ENCODE results near the gene KHDRBS2. TPM values are rescaled to one million over a fixed set of nuclear protein-coding genes. Genes with fewer than 3 reads are reported as not detected.

The KHDRBS2 gene
- total RNA-seq, 3 donors from 2014 or later = 0.16 TPM; not detected in 2

DNA sequence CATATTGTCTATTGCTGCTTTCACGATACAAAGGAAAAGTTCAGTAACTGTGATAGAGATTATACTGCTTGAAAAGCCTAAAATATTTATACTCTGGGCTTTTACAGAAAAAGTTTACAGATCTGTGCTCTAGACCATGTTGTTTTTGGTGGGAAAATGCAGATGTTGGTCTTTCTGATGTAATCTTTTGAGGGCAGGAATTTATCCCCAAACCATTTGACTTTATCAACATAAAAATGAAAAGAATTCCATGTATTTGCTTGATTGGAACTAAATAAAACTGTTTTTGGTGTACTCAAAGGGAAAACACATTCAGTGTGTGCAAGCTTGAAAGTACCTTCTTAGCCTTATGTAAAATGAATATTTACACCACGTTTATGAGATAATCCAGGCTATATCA lies 603.5 kb downstream of the KHDRBS2 start:
- Histone ChIP-seq H3K27ac (no peak overlapping the region), H3K4me1 (no peaks in the 10 kb centered on the region), H3K4me3 (no peak overlapping the region), H3K27me3 (no peaks in the 10 kb centered on the region), H3K36me3 (no peaks in the 10 kb centered on the region), H3K9me3 (no peaks in the 10 kb centered on the region)
- no peak for DNase-seq (ENCODE audit: low spot score in 2 of 2)
- intact Hi-C loops (cut with DNase I; ENCODE audit: low total_unique reads) = no loop called here
- TF ChIP-seq, protein P1, sequence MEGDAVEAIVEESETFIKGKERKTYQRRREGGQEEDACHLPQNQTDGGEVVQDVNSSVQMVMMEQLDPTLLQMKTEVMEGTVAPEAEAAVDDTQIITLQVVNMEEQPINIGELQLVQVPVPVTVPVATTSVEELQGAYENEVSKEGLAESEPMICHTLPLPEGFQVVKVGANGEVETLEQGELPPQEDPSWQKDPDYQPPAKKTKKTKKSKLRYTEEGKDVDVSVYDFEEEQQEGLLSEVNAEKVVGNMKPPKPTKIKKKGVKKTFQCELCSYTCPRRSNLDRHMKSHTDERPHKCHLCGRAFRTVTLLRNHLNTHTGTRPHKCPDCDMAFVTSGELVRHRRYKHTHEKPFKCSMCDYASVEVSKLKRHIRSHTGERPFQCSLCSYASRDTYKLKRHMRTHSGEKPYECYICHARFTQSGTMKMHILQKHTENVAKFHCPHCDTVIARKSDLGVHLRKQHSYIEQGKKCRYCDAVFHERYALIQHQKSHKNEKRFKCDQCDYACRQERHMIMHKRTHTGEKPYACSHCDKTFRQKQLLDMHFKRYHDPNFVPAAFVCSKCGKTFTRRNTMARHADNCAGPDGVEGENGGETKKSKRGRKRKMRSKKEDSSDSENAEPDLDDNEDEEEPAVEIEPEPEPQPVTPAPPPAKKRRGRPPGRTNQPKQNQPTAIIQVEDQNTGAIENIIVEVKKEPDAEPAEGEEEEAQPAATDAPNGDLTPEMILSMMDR (IDR thresholded peaks at IDR 0.05) = no peak
- TF ChIP-seq POLR2A (IDR thresholded peaks at IDR 0.05) = no peak
- TF ChIP-seq POLR2AphosphoS5 (IDR thresholded peaks at IDR 0.05) = no peak

DNA sequence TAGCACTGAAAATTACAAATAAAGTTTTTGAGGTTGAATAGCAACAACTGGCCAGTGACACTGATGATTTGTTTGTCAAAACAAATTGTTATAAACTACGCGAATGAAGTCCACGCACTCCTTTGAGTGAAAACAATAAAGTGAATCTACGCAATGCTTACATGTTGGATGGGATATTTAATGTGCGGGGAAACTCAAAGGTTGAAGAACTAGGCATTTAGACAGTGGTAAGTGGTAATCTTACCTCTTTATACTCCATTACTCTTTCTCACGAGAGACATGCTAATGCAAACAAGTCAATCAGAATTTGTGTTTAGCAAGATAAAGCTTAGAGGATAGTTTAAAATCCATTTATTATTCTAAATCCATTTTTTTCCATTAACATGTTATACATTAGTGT lies 606.4 kb downstream of the KHDRBS2 start:
- H3K36me3 ChIP-seq = no peaks in the 10 kb centered on the region
- no peak overlapping the region for H3K27ac ChIP-seq
- TF ChIP-seq, protein P1 (IDR thresholded peaks at IDR 0.05) = no peak
- no peak for TF ChIP-seq POLR2AphosphoS5 (IDR thresholded peaks at IDR 0.05)
- no peak for TF ChIP-seq POLR2A (IDR thresholded peaks at IDR 0.05)
- H3K4me1 ChIP-seq = no peaks in the 10 kb centered on the region
- intact Hi-C loops (cut with DNase I; ENCODE audit: low total_unique reads) = no loop called here
- no peaks in the 10 kb centered on the region for H3K27me3 ChIP-seq
- H3K9me3 ChIP-seq = no peaks in the 10 kb centered on the region
- no peak for DNase-seq (ENCODE audit: low spot score in 2 of 2)
- no peak overlapping the region for H3K4me3 ChIP-seq

DNA sequence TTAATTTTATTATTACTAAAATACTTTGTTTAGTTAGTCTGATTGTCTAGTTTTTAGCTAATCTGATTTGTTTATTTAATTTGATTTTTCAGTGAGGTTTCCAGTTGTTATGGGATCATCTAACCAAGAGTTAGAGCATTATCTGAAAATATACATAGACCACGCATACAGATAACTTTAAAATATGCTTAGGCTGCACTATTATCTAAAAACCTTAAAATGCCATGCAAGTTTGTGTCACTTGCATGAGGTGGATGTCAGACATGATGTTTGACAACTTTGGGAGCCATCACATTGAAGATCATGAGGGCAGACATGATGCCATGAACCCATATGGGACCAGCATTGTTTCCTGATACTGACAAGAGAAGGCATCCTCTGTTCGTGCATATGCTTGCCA lies 610.3 kb downstream of the KHDRBS2 start:
- TF ChIP-seq, protein P1 (IDR thresholded peaks at IDR 0.05) = no peak
- no peak for TF ChIP-seq POLR2A (IDR thresholded peaks at IDR 0.05)
- no peak for TF ChIP-seq POLR2AphosphoS5 (IDR thresholded peaks at IDR 0.05)
- H3K27me3 ChIP-seq = no peaks in the 10 kb centered on the region
- intact Hi-C loops (cut with DNase I; ENCODE audit: low total_unique reads) = no loop called here
- H3K4me1 ChIP-seq = no peaks in the 10 kb centered on the region
- no peak overlapping the region for H3K4me3 ChIP-seq
- no peak for DNase-seq (ENCODE audit: low spot score in 2 of 2)
- H3K36me3 ChIP-seq = no peaks in the 10 kb centered on the region
- H3K9me3 ChIP-seq = no peaks in the 10 kb centered on the region
- no peak overlapping the region for H3K27ac ChIP-seq

DNA sequence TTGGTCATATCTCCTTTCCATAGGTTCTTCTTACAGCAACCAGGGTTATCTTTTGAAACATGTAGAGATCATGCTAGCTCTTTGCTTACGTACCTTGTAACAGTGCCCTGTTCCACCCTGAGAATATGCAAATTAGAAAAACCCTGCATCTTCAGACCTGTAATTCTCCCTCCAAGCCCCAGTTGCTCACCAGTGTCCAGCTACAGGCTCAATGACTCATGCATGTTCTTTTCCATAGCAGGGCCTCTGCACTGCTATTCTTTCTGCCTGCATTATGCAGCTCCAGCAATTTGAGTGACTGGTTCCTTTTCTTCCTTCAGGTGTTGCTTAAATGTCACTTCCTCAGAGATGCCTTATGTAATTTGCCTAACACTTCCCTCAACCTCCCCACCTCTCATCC lies 636.2 kb downstream of the KHDRBS2 start:
- Histone ChIP-seq H3K4me1 (no peaks in the 10 kb centered on the region), H3K4me3 (no peak overlapping the region), H3K27ac (no peak overlapping the region), H3K9me3 (no peaks in the 10 kb centered on the region), H3K36me3 (no peaks in the 10 kb centered on the region), H3K27me3 (no peaks in the 10 kb centered on the region)
- TF ChIP-seq POLR2A (IDR thresholded peaks at IDR 0.05) = no peak
- TF ChIP-seq POLR2AphosphoS5 (IDR thresholded peaks at IDR 0.05) = no peak
- TF ChIP-seq, protein P1 (IDR thresholded peaks at IDR 0.05) = no peak
- no peak for DNase-seq (ENCODE audit: low spot score in 2 of 2)
- intact Hi-C loops (cut with DNase I; ENCODE audit: low total_unique reads) = no loop called here

DNA sequence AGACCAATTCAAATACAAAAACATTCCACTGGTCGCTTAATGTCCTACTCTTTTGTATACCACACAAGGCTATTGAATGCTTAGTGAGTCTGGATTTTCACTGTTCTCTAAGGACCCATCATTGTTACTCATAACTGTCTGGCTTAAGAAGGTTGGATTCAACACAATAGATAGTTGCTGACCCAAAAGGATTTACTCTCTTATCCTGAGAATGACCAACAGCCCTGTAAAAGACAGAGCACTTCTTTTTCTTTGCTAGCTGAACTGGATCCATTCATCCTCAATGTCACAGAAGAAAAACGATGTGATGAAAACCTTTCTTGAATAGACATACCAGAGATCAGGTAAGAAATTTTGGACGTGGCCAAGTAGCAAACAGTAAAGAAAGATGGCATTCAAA lies 645.6 kb downstream of the KHDRBS2 start:
- Histone ChIP-seq H3K27me3 (no peaks in the 10 kb centered on the region), H3K36me3 (no peaks in the 10 kb centered on the region), H3K4me1 (no peaks in the 10 kb centered on the region), H3K27ac (no peak overlapping the region), H3K9me3 (peaks cover 0 to 11% of the 10 kb centered on the region in 2 donors), H3K4me3 (no peak overlapping the region)
- no peak for DNase-seq (ENCODE audit: low spot score in 2 of 2)
- TF ChIP-seq POLR2AphosphoS5 (IDR thresholded peaks at IDR 0.05) (no peak), POLR2A (IDR thresholded peaks at IDR 0.05) (no peak)
- TF ChIP-seq, protein P1 (IDR thresholded peaks at IDR 0.05) = no peak
- intact Hi-C loops (cut with DNase I; ENCODE audit: low total_unique reads) = no loop called here

Data from breast epithelium (tissue), 4 donors.